ENCODE results near the gene PTPRM.

PTPRM gene

DNA sequence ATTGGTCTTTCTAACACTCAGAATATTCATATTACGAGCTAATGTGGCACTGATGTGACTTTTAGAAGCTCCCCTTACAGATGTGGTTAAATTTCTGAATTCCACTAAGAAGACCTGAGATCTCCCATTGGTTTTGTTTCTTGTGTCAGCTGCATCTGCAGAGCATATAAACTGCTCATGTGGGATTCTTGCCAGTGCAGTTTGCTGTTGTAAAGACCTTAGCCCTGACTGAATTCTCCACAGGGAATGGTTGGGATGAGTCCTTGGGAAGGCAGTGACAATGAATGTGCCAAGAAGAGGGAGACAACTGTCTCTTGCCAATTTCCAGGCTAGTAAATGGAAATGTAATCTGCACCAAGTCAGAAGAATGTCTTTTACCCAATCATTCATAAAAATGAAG lies 94.1 kb downstream of the PTPRM start:
- Histone ChIP-seq H3K9ac (ENCODE audit: low read depth, low read length) (no peak overlapping the region), H3K9me3 (ENCODE audit: insufficient read depth, low read length, severe bottlenecking) (no peaks in the 10 kb centered on the region), H3K27me3 (ENCODE audit: insufficient read depth, low read length, poor library complexity) (no peaks in the 10 kb centered on the region), H3K4me3 (ENCODE audit: low read depth in 1 of 2, low read length in 2 of 2) (no peak overlapping the region), H4K20me1 (ENCODE audit: insufficient read depth, low read length) (no peaks in the 10 kb centered on the region), H3K36me3 (ENCODE audit: insufficient read depth, low read length) (no peaks in the 10 kb centered on the region), H3K4me2 (ENCODE audit: insufficient read depth, low read length) (no peak overlapping the region), H3K4me1 (ENCODE audit: insufficient read depth, low read length) (no peaks in the 10 kb centered on the region), H3K79me2 (ENCODE audit: insufficient read depth, low read length) (no peaks in the 10 kb centered on the region), H2AFZ (ENCODE audit: low read depth, low read length) (no peak overlapping the region), H3K27ac (ENCODE audit: low read length) (no peak overlapping the region)
- no peak for ATAC-seq (ENCODE audit: insufficient read depth, low read depth)
- no peak for DNase-seq
- TF ChIP-seq, protein P1, sequence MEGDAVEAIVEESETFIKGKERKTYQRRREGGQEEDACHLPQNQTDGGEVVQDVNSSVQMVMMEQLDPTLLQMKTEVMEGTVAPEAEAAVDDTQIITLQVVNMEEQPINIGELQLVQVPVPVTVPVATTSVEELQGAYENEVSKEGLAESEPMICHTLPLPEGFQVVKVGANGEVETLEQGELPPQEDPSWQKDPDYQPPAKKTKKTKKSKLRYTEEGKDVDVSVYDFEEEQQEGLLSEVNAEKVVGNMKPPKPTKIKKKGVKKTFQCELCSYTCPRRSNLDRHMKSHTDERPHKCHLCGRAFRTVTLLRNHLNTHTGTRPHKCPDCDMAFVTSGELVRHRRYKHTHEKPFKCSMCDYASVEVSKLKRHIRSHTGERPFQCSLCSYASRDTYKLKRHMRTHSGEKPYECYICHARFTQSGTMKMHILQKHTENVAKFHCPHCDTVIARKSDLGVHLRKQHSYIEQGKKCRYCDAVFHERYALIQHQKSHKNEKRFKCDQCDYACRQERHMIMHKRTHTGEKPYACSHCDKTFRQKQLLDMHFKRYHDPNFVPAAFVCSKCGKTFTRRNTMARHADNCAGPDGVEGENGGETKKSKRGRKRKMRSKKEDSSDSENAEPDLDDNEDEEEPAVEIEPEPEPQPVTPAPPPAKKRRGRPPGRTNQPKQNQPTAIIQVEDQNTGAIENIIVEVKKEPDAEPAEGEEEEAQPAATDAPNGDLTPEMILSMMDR (IDR thresholded peaks at IDR 0.05; ENCODE audit: borderline replicate concordance, extremely low read depth, low read length, poor library complexity, severe bottlenecking): no peak
- no peak for TF ChIP-seq EZH2 (IDR thresholded peaks at IDR 0.05; ENCODE audit: borderline replicate concordance, low read depth, low read length, severe bottlenecking)

DNA sequence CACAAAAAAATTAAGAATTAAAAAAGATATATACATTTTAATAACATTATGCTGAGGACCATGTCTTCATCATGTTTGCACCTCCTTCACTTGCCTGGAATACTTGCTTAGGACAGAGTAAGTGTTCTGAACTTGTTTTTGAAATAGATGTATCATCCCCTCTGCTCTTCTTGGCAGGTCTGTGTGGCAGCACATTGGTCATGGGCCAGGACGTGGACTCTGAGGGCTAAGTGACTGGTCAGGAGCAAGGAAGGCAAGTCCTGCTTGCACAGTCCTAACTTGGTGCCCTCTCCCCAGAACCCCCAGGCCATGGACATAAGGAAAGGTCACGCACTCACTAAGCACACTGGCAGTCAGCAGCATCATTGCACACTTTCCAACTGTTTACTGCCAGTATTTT lies 95.8 kb downstream of the PTPRM start:
- ATAC-seq (ENCODE audit: insufficient read depth, low read depth) (no peak), DNase-seq (no peak)
- H3K36me3 ChIP-seq (ENCODE audit: insufficient read depth, low read length): no peaks in the 10 kb centered on the region
- no peaks in the 10 kb centered on the region for H3K79me2 ChIP-seq (ENCODE audit: insufficient read depth, low read length)
- H3K4me3 ChIP-seq (ENCODE audit: low read depth in 1 of 2, low read length in 2 of 2): no peak overlapping the region
- H3K4me1 ChIP-seq (ENCODE audit: insufficient read depth, low read length): no peaks in the 10 kb centered on the region
- H2AFZ ChIP-seq (ENCODE audit: low read depth, low read length): no peak overlapping the region
- no peaks in the 10 kb centered on the region for H4K20me1 ChIP-seq (ENCODE audit: insufficient read depth, low read length)
- no peak overlapping the region for H3K9ac ChIP-seq (ENCODE audit: low read depth, low read length)
- TF ChIP-seq, protein P1 (IDR thresholded peaks at IDR 0.05; ENCODE audit: borderline replicate concordance, extremely low read depth, low read length, poor library complexity, severe bottlenecking): no peak
- TF ChIP-seq EZH2 (IDR thresholded peaks at IDR 0.05; ENCODE audit: borderline replicate concordance, low read depth, low read length, severe bottlenecking): no peak
- no peaks in the 10 kb centered on the region for H3K27me3 ChIP-seq (ENCODE audit: insufficient read depth, low read length, poor library complexity)
- no peak overlapping the region for H3K4me2 ChIP-seq (ENCODE audit: insufficient read depth, low read length)
- no peaks in the 10 kb centered on the region for H3K9me3 ChIP-seq (ENCODE audit: insufficient read depth, low read length, severe bottlenecking)
- no peak overlapping the region for H3K27ac ChIP-seq (ENCODE audit: low read length)

DNA sequence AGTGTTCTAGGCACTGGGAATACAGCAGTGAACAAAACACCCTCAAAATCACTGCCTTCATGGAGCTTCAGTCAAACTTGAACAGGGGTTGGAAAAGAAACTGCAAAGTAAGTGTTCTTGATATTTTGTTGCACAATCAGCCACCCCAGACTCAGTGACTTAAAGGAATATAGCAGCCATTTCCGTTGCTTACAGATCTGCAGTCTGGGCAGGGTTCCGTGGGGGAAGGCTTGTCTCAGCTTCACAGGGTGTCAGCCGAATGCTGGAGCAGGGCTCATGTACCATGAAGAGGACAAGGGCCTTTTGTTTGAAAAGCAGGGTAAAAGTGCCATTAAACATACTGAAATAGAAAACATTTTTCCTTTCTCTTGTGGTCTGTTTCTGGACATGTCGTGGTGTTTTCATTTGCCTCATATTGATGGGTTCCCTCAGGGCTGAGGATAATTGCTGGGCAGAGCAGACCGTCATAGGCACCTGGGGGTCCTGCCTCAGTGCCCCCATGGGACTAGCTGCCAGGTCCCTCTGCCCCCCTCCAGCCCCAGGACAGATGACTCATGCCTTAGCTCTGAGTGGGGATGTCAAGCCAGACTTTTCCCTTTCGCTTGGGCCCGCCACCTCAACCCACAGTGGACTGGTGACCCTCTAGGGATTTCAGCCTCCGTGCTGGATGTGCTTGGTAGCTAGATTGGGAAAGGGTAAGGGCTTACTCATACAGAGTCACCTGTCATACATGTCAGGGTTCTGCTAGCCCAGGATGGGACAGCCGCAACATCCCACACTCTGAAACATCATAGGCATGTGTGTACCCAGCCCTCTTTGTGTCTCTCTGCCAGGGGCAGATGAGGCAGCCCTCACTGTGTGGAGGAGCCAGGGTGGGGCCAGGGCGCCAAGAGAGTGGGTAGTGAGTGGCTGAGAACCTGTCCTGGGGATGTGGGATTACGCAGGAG lies 96.5 kb downstream of the PTPRM start:
- H2AFZ ChIP-seq (ENCODE audit: low read depth, low read length): no peak overlapping the region
- ATAC-seq (ENCODE audit: insufficient read depth, low read depth): no peak
- H3K27me3 ChIP-seq (ENCODE audit: insufficient read depth, low read length, poor library complexity): no peaks in the 10 kb centered on the region
- H3K36me3 ChIP-seq (ENCODE audit: insufficient read depth, low read length): no peaks in the 10 kb centered on the region
- DNase-seq: no peak
- no peaks in the 10 kb centered on the region for H3K4me1 ChIP-seq (ENCODE audit: insufficient read depth, low read length)
- H3K9ac ChIP-seq (ENCODE audit: low read depth, low read length): no peak overlapping the region
- H3K9me3 ChIP-seq (ENCODE audit: insufficient read depth, low read length, severe bottlenecking): no peaks in the 10 kb centered on the region
- no peaks in the 10 kb centered on the region for H4K20me1 ChIP-seq (ENCODE audit: insufficient read depth, low read length)
- no peak overlapping the region for H3K4me2 ChIP-seq (ENCODE audit: insufficient read depth, low read length)
- H3K27ac ChIP-seq (ENCODE audit: low read length): no peak overlapping the region
- TF ChIP-seq EZH2 (IDR thresholded peaks at IDR 0.05; ENCODE audit: borderline replicate concordance, low read depth, low read length, severe bottlenecking): no peak
- TF ChIP-seq, protein P1 (IDR thresholded peaks at IDR 0.05; ENCODE audit: borderline replicate concordance, extremely low read depth, low read length, poor library complexity, severe bottlenecking): no peak
- no peaks in the 10 kb centered on the region for H3K79me2 ChIP-seq (ENCODE audit: insufficient read depth, low read length)
- no peak overlapping the region for H3K4me3 ChIP-seq (ENCODE audit: low read depth in 1 of 2, low read length in 2 of 2)

All from DND-41 (cell line).